Measurements from ENCODE around the gene ATXN1.

GRCh38 chr6:16442031-16442430 lies 319.2 kb downstream of the ATXN1 start:
- no peak for TF ChIP-seq CTCF (IDR thresholded peaks at IDR 0.05)
- TF ChIP-seq TCF7 (CRISPR knock-in tag; IDR thresholded peaks at IDR 0.05; ENCODE audit: low read depth), result no peak
- TF ChIP-seq NR3C1 (CRISPR knock-in tag; conservative IDR thresholded peaks at IDR 0.05; ENCODE audit: low read depth), result no peak
- no peak for TF ChIP-seq ELF4 (CRISPR knock-in tag; IDR thresholded peaks at IDR 0.05; ENCODE audit: low read depth)
- no peak for TF ChIP-seq ATF2 (CRISPR knock-in tag; IDR thresholded peaks at IDR 0.05; ENCODE audit: borderline replicate concordance, low read depth)
- TF ChIP-seq SP1 (CRISPR knock-in tag; conservative IDR thresholded peaks at IDR 0.05), result no peak
- TF ChIP-seq ESRRA (CRISPR knock-in tag; IDR thresholded peaks at IDR 0.05; ENCODE audit: borderline replicate concordance), result no peak
- TF ChIP-seq JUN (CRISPR knock-in tag; IDR thresholded peaks at IDR 0.05), result no peak

All from WTC11 (cell line).